ENCODE data around the gene DUSP5. TPM values are rescaled to one million over a fixed set of nuclear protein-coding genes. Genes with fewer than 3 reads are reported as not detected.

Gene DUSP5
- total RNA-seq, 1 donor from 2014 or later: 18.0 TPM

- DNase-seq: no peak
Measured at GRCh38 chr10:110546499-110547110, 48.9 kb downstream of the DUSP5 start.

GRCh38 chr10:110547139-110547761 lies 49.5 kb downstream of the DUSP5 start:
- peak; percentile 58 for DNase-seq

GRCh38 chr10:110548002-110548401 lies 50.3 kb downstream of the DUSP5 start:
- no peak for DNase-seq

- no peak for DNase-seq
Measured at GRCh38 chr10:110549211-110549610, 51.5 kb downstream of the DUSP5 start.

- no peak for DNase-seq
Measured at GRCh38 chr10:110553905-110554304, 56.2 kb downstream of the DUSP5 start.

GRCh38 chr10:110556296-110556695 lies 58.6 kb downstream of the DUSP5 start:
- DNase-seq: no peak

GRCh38 chr10:110556969-110557601 lies 59.4 kb downstream of the DUSP5 start:
- no peak for DNase-seq

GRCh38 chr10:110558041-110558440 lies 60.3 kb downstream of the DUSP5 start:
- DNase-seq: no peak

GRCh38 chr10:110560012-110560411 lies 62.3 kb downstream of the DUSP5 start:
- DNase-seq: no peak

Other genes starting within 250 kb of the DUSP5 start
- gene SMNDC1, start 193.0 kb upstream of the DUSP5 start, total RNA-seq: 13.8 TPM
- 40.0 TPM for gene SMC3, start 69.8 kb downstream of the DUSP5 start, total RNA-seq
- 2.4 TPM for gene RBM20, start 146.4 kb downstream of the DUSP5 start, total RNA-seq